Upper lobe of left lung (tissue), 4 donors: Measurements from ENCODE around the gene PRKAR2B.

Experiments
- CTCF ChIP-seq, 6 experiments: fragments of 450-650 bp in 4 of 6; fragments of 200-600 bp in 2 of 6; sonication (generic) in 2 of 6; IDR thresholded peaks; one replicate each; pipeline ENCODE4 v1.5.1; 2016 to 2019; ENCODE audit warnings: antibody characterized with exemption in 6 of 6
- EP300 ChIP-seq, 4 donors: sonication (generic); formaldehyde crosslinking; IDR thresholded peaks; one replicate each; pipeline ENCODE4 v1.5.1; 2017; ENCODE audit warnings: antibody characterized with exemption in 4 of 4, control low read depth in 2 of 4
- POLR2AphosphoS5 ChIP-seq, 2 donors: sonication (generic); formaldehyde crosslinking; IDR thresholded peaks; one replicate each; pipeline ENCODE4 v1.5.1; 2017; ENCODE audit warnings: antibody characterized with exemption in 2 of 2

GRCh38 chr7:107044347-107045194 is at the start of gene PRKAR2B:
- TF ChIP-seq CTCF (IDR thresholded peaks at IDR 0.05): peak in 4 of 6 experiments; percentile 6 to 30 (median 19)
- TF ChIP-seq EP300 (IDR thresholded peaks at IDR 0.05): no peak
- TF ChIP-seq POLR2AphosphoS5 (IDR thresholded peaks at IDR 0.05): peak in 1 of 2 donors; percentile 52
